Panc1 (cell line): ENCODE data around the gene ELOVL6.

Experiments
- CTCF ChIP-seq: fragments of 450-650 bp; IDR thresholded peaks from 2 replicates; pipeline ENCODE4 v1.5.1; 2017; ENCODE audit warnings: mild to moderate bottlenecking
- POLR2AphosphoS5 ChIP-seq: IDR thresholded peaks from 2 replicates; pipeline ENCODE4 v1.6.1; 2012; ENCODE audit warnings: mild to moderate bottlenecking, low read depth, low read length, moderate library complexity
- TCF7L2 ChIP-seq: IDR thresholded peaks from 2 replicates; pipeline ENCODE4 v1.6.1; 2011; ENCODE audit warnings: mild to moderate bottlenecking, low read depth, low read length, inconsistent platforms
- TF ChIP-seq, protein P1 (sequence below), 2 experiments: IDR thresholded peaks; 2 replicates each; pipeline ENCODE4 v1.6.1; 2011 to 2012; ENCODE audit warnings: low read depth in 2 of 2, control low read depth in 1 of 2, low read length in 1 of 2, mild to moderate bottlenecking in 1 of 2, moderate library complexity in 1 of 2; ENCODE audit not compliant: insufficient read depth in 1 of 2

DNA sequence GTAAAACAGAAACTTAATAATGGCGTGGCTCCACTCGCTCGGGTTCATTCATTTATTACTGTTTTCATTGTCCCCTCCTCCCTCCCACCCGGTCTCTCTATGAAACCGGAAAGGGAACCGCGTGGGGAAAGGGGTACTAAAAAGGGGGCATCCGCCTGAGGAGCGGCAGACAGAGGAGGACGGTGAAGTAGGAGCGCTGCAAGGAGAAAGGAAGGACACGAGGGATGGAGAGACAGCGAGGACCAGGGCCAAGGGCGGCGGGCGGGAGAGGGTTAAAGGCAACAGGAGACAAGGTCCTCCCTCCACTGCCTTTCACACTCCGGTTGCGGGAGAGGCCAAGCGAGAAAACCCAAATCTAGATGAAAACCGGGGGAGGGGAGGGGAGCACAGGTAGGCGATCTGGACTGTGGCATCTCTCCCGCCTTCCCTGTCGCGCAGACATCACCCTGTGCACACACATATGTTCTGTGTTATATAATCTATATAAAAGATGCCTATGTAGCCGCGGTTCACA, 829 bp downstream of the ELOVL6 start:
- TF ChIP-seq POLR2AphosphoS5 (no peak), CTCF (no peak), TCF7L2 (no peak)
- TF ChIP-seq, protein P1, sequence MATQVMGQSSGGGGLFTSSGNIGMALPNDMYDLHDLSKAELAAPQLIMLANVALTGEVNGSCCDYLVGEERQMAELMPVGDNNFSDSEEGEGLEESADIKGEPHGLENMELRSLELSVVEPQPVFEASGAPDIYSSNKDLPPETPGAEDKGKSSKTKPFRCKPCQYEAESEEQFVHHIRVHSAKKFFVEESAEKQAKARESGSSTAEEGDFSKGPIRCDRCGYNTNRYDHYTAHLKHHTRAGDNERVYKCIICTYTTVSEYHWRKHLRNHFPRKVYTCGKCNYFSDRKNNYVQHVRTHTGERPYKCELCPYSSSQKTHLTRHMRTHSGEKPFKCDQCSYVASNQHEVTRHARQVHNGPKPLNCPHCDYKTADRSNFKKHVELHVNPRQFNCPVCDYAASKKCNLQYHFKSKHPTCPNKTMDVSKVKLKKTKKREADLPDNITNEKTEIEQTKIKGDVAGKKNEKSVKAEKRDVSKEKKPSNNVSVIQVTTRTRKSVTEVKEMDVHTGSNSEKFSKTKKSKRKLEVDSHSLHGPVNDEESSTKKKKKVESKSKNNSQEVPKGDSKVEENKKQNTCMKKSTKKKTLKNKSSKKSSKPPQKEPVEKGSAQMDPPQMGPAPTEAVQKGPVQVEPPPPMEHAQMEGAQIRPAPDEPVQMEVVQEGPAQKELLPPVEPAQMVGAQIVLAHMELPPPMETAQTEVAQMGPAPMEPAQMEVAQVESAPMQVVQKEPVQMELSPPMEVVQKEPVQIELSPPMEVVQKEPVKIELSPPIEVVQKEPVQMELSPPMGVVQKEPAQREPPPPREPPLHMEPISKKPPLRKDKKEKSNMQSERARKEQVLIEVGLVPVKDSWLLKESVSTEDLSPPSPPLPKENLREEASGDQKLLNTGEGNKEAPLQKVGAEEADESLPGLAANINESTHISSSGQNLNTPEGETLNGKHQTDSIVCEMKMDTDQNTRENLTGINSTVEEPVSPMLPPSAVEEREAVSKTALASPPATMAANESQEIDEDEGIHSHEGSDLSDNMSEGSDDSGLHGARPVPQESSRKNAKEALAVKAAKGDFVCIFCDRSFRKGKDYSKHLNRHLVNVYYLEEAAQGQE (IDR thresholded peaks at IDR 0.05; ENCODE audit: insufficient read depth in 1 of 2, low read depth in 2 of 2, low read length in 1 of 2): no peak
